GM18858 (cell line): ENCODE measurements around the gene RIOK1.
A peak's percentile ranks its signal among the peaks of the same experiment; 100 is the strongest.
"Not testable (repeated sequence)": the region's sequence is repeated elsewhere in the genome, so short reads cannot be mapped to it uniquely, and the experiment has no call there.

Experiments used
- ATAC-seq: cut with Tn5 transposase; IDR thresholded peaks from one replicate; pipeline ENCODE4 v1.9.1; 2021; ENCODE audit not compliant: unreplicated experiment

RIOK1 gene

DNA sequence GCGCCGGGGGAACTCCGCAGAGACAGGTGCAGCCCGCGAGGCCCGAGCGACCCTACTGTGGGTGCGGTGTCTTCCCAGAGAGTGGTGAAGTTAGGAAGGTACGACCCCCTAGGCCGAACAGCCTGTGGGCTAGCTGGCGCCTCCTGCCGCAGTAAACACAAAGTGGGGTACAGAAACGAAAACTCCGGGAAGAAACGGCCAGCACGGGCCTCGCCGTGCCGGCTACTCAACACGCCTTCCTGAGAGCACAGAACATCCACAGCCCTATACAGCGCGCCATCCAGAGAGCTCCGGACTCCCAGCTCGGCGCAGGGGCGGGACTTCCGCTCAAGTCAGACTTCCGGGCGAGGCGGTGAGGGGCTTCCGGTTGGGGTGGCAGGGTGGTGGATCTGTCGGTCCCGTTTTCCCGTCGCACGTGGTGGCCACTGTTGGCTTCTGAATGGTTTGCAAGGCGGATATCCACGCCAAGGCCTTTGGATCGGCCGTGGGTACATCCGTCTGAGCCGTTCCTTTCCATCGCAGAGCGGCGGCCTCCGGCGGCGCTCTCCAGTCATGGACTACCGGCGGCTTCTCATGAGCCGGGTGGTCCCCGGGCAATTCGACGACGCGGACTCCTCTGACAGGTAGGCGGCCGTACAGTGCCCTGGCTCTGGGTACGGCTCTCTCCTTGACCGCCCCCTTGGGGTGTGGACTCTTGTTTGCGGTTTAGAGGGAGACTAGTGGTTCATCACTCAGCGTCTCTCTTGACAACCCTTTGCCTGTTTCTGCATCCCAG, at the start of gene RIOK1, which contains the start of gene CAGE1:
Gene RIOK1, plus strand, starts transcription at position 358 of the 775 bp plus-strand sequence. Its CDS starts 195 bp downstream, at position 553.
Gene CAGE1, minus strand, starts transcription at position 292 of the 775 bp plus-strand sequence. CDS start 2,569 bp downstream, outside the sequence.
- ATAC-seq = peak; percentile 91

DNA sequence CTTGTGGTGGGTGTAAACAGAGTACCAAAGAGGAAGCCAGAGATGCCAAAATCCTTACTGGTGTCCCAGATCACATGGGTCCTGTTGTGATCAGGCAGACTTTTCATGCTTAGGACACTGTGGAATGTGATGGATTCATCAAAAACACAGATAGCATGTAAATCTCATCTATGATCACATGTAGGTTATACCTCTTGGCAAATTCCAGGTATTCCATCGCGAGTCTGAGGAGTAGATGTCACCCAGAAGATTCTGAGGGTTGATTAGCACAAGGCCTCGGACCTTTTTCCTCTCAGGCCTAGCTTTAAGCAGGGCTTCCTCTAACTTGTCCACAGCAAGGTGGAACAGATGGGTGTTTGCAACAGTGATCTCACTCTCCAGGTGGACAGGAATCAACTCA, 48.3 kb upstream of the RIOK1 start:
- no peak for ATAC-seq

DNA sequence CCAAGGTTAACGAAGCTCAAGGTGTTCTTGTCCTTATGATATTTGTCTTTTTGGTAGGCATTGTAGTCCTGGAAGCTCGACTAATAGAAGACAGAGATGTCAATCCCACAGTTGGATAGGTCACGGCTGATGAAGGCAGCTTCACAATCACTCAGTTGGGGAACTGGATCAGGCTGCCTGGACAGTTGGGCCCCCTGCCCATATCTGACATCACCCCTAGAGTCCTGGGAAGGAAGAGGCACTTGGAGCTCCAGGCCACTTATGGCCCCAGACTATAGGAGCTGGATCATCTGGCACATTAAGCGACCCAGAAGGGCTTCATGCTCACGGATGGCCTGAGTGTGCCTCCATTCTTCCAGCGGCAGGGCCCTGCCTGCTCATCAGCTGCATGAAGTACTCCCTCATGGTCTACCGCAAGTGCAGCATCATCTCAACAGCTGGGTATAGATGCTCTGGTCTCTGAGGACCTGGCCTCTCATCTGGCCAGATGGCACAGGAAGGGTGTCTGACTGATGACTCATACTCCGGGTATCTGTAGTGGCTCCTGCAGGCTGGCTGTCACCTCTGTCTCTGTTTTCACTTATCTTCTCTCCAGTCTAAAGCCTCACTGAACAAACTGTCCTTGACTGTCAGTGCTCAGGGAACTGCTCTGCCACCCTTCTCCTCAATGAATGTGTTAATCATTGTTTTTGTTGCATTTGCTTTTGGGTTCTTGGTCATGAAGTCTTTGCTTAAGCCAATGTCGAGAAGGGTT, 47.4 kb upstream of the RIOK1 start:
- peak; percentile 84 for ATAC-seq

DNA sequence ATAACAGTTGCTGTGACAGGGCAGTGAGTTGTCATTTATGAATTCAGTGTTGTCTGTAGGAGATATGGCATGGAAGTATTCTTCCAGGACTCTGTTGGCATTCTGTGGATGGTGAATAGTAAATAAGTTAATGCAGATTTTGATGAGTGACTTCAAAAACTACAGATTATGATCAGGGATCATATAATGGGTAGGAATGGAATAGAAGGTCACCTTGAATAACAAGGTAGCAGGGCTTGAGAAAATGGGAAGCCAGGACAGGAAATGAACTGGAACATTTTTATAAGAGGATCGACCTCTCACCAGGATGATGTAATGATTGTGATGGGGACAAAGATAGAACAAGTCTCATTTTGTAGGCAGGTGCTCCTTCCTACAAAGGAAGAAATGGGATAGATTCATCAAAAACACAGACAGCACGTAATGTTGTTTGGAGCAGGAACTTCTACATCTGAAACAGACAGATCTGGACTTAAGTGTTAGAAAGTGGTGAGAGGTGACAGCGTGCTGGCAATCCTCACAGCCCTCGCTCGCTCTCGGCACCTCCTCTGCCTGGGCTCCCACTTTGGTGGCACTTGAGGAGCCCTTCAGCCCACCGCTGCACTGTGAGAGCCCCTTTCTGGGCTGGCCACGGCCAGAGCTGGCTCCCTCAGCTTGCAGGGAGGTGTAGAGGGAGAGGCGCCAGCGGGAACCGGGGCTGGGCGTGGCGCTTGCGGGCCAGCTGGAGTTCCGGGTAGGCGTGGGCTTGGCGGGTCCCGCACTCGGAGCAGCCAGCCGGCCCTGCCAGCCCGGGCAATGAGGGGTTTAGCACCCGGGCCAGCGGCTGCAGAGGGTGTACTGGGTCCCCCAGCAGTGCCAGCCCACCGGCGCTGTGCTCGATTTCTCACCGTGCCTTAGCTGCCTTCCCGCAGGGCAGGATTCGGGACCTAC, 45.8 kb upstream of the RIOK1 start:
- ATAC-seq = no peak

DNA sequence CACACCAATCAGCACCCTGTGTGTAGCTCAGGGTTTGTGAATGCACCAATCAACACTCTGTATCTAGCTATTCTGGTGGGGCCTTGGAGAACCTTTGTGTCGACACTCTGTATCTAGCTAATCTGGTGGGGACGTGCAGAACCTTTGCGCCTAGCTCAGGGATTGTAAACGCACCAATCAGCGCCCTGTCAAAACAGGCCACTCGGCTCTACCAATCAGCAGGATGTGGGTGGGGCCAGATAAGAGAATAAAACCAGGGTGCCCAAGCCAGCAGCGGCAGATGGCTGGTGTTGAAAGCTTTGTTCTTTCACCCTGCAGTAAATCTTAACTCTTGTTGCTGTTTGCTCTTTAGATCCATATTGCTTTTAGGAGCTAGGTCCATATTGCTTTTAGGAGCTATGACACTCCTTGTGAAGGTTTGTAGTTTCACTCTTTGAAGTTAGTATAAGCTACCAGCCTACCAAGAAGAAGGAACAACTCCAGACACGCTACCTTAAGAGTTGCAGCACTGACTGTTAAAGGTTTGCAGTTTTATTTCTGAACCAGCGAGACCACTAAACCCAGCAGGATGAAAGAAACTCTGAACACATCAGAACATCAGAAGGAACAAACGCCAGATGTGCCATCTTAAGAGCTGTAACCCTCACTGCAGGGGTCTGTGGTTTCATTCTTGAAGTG, 44.7 kb upstream of the RIOK1 start:
- ATAC-seq = not testable (repeated sequence)

DNA sequence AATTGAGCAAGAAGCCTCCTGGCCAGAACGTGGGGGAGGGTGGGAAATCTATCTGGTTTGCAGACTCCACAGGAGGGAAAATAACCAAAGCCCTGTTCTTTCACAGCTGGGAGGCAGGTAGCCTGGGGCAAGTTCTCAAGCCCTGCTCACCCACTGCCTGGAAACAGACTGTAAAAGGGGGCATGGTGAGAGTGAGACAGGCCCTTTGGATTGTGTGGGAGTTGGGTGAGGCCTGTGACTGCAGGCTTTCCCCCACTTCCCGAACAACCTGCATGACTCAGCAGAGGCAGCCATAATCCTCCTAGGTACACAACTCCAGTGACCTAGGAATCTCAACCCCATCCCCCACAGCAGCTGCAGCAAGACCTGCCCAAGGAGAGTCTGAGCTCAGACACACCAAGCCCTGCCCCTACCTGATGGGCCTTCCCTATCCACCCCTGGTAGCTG, 42.0 kb upstream of the RIOK1 start:
- not testable (repeated sequence) for ATAC-seq

DNA sequence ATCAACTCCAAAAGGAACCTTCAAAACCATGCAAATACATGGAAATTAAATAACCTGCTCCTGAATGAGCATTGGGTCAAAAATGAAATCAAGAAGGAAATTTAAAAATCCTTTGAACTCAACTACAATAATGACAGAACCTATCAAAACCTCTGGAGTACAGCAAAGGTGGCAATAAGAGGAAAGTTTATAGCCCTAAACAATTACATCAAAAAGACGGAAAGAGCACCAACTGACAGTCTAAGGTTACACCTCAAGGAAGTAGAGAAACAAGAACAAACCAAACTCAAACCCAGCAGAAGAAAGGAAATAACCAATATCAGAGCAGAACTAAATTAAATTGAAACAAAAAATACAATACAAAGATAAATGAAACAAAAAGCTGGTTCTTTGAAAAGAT, 39.0 kb upstream of the RIOK1 start:
- ATAC-seq = not testable (repeated sequence)

DNA sequence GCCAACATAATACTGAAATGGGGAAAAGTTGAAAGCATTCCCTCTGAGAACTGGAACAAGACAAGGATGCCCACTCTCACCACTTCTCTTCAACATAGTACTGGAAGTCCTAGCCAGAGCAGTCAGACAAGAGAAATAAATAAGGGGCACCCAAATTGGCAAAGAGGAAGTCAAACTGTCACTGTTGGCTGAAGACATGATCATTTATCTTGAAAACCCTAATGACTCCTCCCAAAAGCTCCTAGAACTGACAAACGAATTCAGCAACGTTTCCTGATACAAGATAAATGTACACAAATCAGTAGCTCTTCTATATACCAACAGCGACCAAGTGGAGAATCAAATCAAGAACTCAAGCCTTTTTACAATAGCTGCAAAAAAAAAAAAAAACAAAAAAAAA, 37.7 kb upstream of the RIOK1 start:
- not testable (repeated sequence) for ATAC-seq

DNA sequence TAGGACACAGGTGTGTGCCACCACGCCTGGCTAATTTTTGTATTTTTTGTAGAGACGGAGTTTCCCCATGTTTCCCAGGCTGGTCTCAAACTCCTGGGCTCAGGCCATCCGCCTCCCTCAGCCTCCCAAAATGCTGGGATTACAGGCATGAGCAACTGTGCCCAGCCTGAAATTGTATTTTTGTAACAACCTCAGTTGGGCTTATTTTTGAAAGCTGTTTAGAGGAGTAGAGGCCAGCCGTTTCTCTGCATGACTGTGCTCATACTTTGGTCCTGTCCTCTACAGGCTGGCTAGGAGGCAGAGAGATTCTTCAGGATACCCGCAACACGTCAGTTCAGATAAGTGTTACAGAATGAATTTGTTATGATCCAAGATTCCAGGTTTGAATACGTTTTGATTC, 22.2 kb upstream of the RIOK1 start:
- no peak for ATAC-seq

DNA sequence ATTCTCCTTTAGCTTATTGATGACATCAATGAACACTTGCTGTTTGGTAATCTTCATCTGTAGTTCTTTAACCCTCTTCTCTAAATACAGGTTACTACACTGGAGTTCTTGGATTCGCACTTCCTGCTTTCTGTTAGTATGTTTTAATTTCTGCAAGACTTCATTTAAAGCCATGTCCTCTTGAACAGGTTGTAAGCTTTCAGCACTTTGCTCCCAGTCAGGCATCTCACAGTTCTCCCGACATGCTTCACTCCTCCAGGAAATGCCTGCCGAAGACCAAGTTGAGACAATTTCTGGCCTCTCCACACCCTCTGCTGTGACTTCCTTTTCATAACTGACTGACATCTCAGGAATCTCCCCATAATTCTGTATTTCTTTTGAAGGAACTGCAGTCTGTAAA, 15.9 kb upstream of the RIOK1 start:
- no peak for ATAC-seq

DNA sequence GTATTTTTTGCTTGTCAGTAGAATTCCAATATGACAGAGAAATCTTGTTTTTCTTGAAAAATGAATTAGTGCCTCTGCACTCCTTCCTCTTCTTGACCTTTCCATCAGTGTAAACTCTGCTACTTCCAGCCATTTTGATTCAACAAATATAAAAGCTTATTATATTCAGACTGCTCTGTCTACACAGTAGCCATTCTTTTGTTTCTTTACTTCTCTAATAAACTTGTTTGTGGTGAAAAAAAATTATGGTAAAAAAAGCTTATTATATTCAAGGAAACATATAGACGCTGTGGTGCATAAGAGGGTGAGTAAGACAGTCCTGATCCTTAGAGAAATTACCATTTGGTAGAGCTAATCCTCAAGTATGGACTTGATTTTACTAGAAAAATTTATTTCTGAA, 11.6 kb upstream of the RIOK1 start:
- no peak for ATAC-seq

DNA sequence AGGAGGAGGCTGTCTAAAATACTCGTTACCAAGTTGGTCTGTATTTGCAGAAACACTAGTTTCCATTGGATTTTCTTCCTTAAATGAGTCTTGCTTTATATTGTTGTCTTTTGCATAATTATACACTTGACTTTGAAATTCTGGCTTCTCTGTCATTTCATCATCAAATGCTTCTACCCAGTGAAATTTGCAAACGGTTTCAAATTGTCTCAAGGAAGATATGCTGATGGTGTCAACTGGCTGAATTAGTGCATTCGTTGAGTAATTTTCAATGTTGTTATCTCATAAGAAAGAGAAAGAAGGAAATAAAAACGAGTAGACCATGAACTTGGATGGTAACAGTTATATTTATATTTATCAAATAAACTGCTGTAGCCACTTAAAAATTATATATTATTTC, 10.9 kb upstream of the RIOK1 start:
- no peak for ATAC-seq

DNA sequence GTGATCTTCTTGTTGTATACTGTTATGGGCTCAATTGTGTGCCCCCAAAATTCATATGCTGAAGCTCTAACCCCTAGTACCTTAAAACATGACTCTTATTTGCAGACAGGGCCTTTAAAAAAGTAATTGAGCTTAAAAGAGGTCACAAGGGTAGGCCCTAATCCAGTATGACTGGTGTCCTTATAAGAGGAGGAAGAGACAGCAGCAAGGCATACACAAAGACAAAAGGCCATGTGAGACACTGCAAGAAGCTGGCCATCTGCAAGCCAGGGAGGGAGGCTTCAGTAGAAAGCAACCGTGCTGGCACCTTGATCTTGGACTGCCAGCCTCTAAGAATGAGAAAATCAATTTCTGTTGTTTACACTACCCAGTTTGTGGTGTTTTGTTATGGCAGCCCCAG, 8.5 kb upstream of the RIOK1 start:
- ATAC-seq = no peak

DNA sequence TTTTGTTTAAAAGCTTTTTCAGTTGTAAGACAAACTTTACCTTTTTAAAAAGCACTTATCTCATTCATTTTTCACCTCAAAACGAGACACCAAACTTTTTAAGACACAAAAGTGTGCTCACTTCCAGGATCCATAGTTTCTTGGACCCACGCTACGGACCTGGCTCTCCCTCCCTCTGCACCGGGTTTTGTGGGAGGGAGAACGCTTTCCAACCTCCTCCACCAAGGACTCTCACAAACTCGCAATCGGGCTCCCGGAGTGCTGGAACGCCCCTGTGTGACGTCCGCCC, 502 bp upstream of the RIOK1 start:
- no peak for ATAC-seq

DNA sequence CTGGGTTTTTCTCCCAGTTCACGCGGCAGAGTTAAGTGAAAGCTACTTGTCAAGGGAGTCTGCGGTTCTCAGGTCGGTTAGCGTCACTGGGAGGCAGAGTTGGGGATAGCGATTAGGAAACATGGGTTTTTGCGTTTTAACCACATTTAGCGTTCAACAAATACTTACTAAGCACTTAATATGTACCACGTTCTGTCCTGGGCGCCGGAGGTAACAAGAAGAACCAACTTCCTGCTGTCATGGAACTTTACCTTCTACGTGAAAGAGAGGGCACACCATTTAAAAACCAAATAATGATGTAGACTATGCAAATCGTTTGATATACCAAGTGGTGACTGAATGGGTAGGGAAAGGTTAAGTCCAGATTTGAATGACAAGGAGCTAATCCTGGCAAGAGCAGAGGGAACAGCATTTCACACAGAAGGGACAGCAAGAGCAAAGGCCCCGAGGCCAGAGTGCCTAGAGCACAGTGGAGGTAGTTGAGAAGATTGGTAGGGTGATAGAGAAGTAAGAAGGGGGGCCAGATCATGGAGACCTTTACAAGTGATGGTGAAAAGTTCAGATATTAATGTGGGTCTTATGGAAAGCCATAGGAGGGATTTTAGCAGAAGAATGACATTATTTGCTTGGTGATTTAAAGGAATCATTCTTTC, 744 bp downstream of the RIOK1 start:
- ATAC-seq = peak; percentile 5

DNA sequence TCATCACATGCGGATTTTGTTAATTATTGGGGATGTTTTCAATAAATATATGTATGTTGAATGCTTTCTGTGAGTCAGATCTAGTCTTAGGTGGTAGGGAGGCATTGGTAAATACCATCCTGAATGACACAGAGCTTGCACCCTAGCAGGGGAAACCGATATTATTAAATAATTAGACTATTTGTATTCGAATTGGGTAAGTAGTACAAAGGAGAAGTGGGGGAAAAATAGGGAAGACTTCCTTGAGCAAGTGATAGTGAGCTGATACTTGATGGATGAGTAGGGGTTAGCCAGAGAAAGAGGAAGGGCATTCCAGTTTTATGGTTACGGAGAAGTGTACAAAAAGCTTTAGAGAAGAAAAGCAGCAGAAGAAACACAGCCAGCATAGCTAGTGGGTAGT, 1.5 kb downstream of the RIOK1 start:
- no peak for ATAC-seq

DNA sequence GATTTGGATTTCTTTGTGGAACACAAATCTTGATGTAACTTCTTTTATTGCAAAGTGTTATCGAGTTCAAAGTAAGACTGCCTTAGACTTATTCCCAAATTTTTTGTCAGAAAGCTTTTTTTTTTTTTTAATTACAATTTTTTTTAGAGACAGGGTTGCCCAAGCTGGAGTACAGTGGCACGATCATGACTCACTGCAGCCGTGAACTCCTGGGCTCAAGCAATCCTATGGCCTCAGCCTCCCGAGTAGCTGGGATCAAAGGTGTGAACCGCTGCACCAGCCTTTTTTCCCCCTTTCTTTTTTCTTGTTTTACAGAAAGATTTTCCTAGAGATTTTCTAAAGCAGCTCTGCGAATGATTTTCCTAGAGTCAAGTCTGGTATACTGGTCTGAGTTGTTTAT, 2.8 kb downstream of the RIOK1 start:
- no peak for ATAC-seq

DNA sequence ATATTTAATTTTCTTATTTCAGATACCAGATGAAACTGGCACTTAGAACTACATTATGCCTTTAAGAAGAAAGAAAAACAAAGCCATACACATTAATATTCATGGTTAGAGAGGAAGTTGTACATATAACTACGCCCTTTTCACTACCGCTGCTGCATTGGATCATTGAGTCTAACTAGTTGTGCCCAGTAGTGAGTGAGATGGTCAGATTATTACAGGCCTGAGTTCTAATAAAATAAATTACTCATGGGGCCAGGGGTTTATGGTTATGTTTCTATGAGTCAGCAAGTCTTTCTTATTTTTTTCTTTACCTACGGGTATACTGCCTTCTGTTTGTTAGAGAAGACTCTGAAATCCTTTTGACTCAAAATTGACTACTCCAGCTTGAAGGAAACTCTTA, 11.5 kb downstream of the RIOK1 start:
- ATAC-seq = no peak

DNA sequence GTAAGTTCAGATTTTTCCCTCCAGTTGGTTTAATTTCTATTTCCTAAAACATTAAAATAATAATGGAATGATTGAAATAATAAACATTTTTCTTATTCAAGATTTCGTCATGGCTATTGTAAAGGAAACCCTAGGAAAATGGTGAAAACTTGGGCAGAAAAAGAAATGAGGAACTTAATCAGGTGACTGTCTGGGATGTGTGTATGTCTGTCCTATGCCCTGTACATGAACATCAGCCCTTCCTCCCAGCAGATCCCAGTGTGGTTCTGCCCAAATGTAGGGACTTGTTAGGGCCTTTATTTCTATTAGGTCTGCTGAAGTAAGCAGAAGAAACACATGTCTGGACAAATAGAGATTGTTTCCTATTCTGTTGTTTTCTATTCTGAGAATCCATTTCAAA, 13.1 kb downstream of the RIOK1 start:
- no peak for ATAC-seq

DNA sequence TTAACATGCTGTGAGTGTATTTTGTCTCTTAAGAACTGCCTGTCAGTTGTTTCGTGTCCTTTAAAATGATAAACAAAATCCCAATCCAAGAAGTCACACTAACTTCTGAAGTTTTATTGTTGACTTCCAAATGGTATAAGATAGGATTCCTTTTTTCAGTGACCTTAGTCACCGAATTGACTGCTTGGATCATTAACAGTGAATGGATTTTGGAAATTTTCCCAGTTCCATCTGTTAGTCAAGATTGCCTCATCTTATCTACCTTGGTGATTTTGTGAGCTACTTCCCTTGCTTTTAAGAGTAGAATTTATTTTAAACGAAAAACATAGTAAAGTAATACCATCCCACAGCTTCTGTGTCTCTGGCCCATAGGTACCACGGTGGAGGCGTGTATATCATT, 14.9 kb downstream of the RIOK1 start:
- no peak for ATAC-seq
